ENCODE data around the gene DNASE1L3.

DNA sequence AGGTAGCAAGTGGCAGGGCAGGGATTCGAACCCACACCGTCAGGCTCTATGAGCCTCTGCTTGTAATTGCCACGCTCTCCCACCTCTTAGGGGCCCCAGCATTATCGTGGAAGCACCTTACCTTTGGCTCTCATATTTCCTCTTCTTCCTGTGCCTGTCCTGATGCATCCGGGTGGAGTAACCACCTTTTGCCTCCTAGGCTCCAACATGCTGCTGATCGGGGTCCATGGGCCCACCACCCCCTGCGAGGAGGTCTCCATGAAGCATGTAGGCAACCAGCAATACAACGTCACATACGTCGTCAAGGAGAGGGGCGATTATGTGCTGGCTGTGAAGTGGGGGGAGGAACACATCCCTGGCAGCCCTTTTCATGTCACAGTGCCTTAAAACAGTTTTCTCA is 40.4 kb downstream of the DNASE1L3 start:
- TF ChIP-seq ZNF274 (IDR thresholded peaks at IDR 0.05; ENCODE audit: low read depth, low read length) (no peak), YY1 (IDR thresholded peaks at IDR 0.05; ENCODE audit: insufficient read depth, insufficient read length) (no peak)
